ENCODE measurements around the gene RAB19.

RAB19 gene

GRCh38 chr7:140403878-140404564 lies at the start of gene RAB19:
TSS of gene RAB19 (plus strand) at chr7:140404058. CDS start at chr7:140407647, 3,589 bp downstream.
- DNase-seq: peak; percentile 40

- DNase-seq: no peak
Measured at GRCh38 chr7:140358024-140358411, 45.8 kb upstream of the RAB19 start.

GRCh38 chr7:140358412-140359051 lies 45.3 kb upstream of the RAB19 start:
- no peak for DNase-seq

GRCh38 chr7:140360697-140361229 lies 43.1 kb upstream of the RAB19 start:
- no peak for DNase-seq

- no peak for DNase-seq
Measured at GRCh38 chr7:140364819-140365218, 39.0 kb upstream of the RAB19 start.

- DNase-seq: no peak
Measured at GRCh38 chr7:140367528-140367927, 36.3 kb upstream of the RAB19 start.

- DNase-seq: no peak
Measured at GRCh38 chr7:140369294-140369693, 34.6 kb upstream of the RAB19 start.

- DNase-seq: no peak
Measured at GRCh38 chr7:140375323-140375722, 28.5 kb upstream of the RAB19 start.

GRCh38 chr7:140375892-140376730 lies 27.7 kb upstream of the RAB19 start:
- DNase-seq: peak; percentile 44

GRCh38 chr7:140383954-140384713 lies 19.7 kb upstream of the RAB19 start:
- DNase-seq: no peak

GRCh38 chr7:140384894-140385545 lies 18.8 kb upstream of the RAB19 start:
- DNase-seq: no peak

GRCh38 chr7:140389445-140389844 lies 14.4 kb upstream of the RAB19 start:
- no peak for DNase-seq

- no peak for DNase-seq
Measured at GRCh38 chr7:140390034-140390433, 13.8 kb upstream of the RAB19 start.

- peak; percentile 28 for DNase-seq
Measured at GRCh38 chr7:140390466-140391190, 13.2 kb upstream of the RAB19 start.

GRCh38 chr7:140391634-140392033 lies 12.2 kb upstream of the RAB19 start:
- no peak for DNase-seq

GRCh38 chr7:140393756-140394306 lies 10.0 kb upstream of the RAB19 start:
- no peak for DNase-seq

GRCh38 chr7:140397784-140398750 lies 5.8 kb upstream of the RAB19 start, which contains the start of gene SLC37A3:
TSS of gene SLC37A3 (minus strand) at chr7:140398530. CDS start at chr7:140382526, 16,004 bp downstream.
- peak; percentile 89 for DNase-seq

- no peak for DNase-seq
Measured at GRCh38 chr7:140398821-140399220, 5.0 kb upstream of the RAB19 start.

- no peak for DNase-seq
Measured at GRCh38 chr7:140400381-140400780, 3.5 kb upstream of the RAB19 start.

Data from stimulated activated CD4-positive, alpha-beta T cell treated with anti-CD3 and anti-CD28 coated beads, Interleukin-1b, Interleukin-23, amount 100 ng/mL, for 48 hours (primary cell).